Stimulated activated CD8-positive, alpha-beta memory T cell treated with anti-CD3 and anti-CD28 coated beads, Interleukin-12 subunit alpha, Interleukin-12 subunit beta, amount 100 ng/mL, for 24 hours (primary cell): ENCODE data around the gene NACC2.
"Not testable (repeated sequence)": the region's sequence is repeated elsewhere in the genome, so short reads cannot be mapped to it uniquely, and the experiment has no call there.

Experiments used
- DNase-seq: peaks from one replicate; pipeline ENCODE4 v3.0.0-alpha.2; 2020; ENCODE audit errors: extremely low read depth

The NACC2 gene

DNA sequence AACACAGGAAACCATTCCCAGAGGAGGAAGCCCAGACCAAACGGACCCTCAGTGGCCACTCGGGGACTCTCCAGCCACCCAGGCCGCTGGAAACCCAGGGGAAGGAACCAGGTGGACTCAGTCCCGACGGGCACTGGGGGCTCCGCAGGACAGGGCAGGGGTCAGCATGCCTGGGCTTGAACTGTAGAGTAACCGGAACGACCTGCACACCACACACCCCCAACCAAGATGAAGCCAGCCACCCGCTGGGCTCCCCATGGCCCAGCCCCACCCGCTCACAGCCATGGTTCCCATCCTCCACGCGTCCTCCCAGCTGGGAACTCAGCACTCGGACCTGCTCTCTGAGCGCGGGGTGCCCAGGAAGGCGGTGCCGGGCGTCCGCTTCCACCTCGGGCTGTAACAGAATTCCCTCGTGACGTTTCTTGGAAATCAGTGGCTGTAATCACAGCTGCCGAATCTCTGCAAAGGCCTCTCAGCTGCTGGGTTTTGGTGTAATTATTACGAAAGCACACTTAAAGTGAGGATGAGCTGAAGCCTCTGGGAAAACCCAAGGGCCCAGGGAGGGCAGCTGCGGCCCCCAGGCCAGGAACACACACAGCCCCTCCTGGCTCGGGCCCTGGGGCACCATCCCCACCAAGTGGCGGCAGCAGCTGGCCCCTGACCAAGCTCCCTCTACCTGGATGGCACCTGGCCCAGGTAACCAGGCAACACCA, 13.8 kb downstream of the NACC2 start:
- DNase-seq: no peak

- DNase-seq: no peak
These were observed 14.4 kb downstream of the NACC2 start for GRCh38 chr9:136080716-136081112.

DNA sequence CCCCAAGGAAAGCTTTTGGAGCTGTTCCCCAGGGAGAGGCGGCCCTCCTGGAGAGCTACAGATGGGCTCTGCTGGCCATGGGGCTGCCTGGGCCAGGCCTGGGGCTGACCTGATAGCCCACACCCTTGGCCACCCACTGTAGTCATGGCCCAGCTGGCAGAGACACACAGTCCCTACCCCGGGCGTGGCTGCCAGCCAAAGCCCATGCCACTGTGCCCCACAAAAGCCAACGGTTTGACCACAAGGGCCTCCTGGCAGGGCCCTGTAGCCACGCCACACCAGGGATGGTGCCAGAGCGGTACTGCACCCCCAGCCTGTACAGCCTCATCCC, 15.2 kb downstream of the NACC2 start:
- no peak for DNase-seq

- DNase-seq: no peak
These were observed 15.7 kb downstream of the NACC2 start for GRCh38 chr9:136079211-136079915.

DNA sequence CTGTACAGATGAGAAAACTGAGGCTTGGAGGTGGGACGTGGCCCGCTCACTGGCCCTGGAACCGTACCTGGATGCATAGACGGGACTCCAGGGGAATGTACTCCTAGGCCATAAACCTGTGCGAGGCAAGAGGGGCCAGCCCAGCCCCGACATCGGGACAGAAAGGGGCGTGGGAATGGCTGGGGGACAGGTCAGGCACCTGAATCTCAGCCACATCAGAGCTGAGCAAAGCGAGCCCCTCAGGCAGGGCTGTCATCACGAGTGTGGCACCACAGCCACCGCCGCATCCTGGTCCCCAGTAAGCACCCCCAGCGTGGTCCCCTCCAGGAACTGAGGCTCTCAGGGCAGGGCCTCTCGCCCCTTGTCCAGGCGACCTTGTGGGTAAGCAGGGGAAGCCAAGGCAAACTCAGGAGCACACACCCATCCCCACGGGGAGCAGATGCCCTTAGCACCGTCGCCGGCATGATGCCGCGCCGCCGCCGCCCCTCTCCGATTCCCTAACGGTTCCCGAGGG, 16.5 kb downstream of the NACC2 start:
- no peak for DNase-seq

GRCh38 chr9:136078024-136078423, 17.1 kb downstream of the NACC2 start:
- DNase-seq: no peak

GRCh38 chr9:136077491-136077890, 17.6 kb downstream of the NACC2 start:
- DNase-seq: no peak

DNA sequence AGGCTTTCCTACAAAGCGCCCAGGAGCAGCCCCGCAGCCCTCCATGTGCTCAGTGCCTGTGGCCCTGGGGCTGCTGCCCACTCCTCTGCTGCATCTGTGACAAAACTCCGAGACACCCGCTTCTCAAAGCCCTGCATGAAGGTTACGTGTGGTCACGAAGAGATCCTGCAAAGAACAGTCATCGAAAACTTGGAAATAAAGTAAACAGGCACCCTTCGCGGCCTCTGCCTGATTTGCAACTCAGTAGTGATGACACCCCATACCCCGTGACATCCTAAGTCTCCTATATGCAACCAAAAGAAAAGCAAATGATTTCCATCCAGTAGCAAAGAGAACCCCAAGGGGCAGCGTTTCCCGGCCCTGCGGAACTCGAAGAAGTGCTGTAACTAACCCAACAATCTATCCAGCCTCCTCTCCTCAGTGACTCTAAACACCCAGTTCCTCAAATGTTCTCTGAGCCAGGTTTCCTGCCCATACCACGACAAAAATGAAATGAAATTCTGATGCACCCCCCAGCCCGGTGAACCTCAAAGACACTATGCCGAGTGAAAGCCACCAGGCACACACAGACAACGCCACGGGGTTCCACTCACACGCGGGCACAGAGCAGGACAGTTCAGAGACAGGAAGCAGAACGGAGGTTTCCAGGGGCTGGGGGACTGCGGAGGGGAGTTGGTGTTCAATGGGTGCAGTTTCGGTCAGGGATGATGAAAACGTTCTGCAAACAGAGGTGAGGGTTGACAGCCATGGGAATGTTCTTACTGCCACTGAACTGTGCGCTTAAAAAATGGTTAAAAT, 19.0 kb downstream of the NACC2 start:
- DNase-seq: no peak

DNA sequence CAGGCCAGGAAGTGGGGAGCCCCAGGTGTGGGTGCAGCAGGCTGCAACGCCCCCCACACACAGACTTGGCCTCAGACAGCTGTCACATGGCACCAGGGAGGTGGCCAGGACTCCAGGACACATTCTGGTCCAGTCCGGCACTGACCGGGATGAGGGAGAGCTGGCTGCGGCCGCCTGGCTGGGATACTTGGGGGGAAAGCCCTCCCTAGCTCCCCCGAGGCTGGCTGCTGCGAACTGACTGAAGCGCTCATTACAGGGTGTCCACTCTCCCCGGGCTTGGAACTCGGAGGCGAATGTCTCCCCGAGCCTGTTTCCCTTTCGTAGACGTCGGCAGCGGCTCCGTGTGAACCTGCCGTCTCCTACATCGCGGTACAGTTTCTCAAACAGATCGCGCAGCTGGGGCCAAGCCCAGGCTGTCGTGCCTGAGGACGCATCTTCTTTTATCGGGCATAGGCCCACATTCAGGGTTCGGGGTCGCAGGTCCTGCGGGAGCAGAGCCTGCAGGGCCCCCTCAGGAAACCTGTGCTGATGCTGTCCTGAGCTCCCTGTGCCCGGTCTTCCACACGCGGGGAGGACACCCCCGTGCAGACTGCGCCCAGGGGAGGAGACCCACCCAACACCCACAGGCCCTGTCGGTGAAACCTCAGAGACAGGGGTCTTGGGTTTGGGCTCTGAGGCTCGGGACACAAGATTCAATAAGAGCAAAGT, 19.8 kb downstream of the NACC2 start:
- DNase-seq: no peak

- DNase-seq: no peak
These were observed 20.4 kb downstream of the NACC2 start for GRCh38 chr9:136074706-136075105.

GRCh38 chr9:136062657-136063439, 32.2 kb downstream of the NACC2 start:
- no peak for DNase-seq

- not testable (repeated sequence) for DNase-seq
These were observed 33.2 kb downstream of the NACC2 start for GRCh38 chr9:136061916-136062315.

GRCh38 chr9:136061405-136061804, 33.7 kb downstream of the NACC2 start:
- DNase-seq: no peak

DNA sequence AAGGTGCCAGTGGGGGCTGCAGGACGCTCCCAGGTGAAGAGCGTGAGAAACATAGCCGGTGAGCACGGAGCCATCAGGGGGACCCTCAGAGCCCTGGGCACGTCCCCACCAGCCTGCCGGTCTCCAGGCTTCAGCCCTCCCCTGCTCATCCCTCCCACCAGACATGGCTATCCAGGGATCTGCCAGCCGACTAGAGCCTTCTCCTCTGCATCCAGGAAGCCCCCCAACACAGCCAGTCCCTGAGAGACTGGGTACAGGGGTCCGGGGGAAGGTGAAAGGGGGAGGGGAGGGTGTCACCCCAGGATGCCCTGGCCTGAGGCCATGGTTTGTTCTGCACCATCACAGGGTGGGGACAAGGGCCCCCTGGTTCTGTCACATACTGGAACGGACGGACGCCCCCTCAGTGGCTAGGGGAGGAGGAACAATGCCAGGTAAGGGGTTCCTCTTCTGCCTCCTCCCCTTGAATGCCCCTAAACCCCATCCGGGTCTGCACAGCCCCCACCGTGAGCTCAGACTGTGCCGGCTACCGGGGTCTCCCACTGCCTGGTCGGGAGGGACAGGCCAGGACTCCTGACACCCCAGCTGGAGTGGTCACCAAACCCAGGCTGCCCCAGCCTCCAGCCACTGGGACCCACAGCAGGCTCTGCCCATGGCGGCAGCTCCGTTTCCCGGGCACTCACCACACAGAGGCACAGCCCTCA, 34.3 kb downstream of the NACC2 start:
- DNase-seq: no peak

GRCh38 chr9:136059851-136060670, 35.0 kb downstream of the NACC2 start:
- no peak for DNase-seq

DNA sequence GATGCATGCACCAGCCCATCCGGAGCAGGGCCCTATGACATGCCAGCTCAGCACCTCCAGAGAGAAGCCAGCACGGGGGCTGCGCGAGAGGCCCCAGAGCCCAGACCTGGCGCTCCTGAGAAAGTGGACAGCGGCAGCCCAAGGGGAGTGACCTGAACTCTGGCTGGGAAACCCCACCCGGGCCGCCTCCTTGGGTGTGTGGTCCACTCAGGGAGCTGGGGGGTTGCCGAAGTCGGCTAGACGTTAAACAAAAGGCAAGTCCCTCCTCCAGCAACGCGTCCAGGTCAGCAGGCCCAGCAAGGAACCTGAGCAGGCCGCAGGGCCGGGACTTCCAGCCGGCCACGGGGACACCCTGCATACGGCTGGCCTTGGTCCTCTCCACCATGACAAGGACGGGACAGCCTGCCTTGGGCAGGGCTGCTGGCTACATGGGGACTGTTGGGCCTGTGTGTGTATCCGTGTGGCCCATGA, 35.7 kb downstream of the NACC2 start:
- DNase-seq: no peak

DNA sequence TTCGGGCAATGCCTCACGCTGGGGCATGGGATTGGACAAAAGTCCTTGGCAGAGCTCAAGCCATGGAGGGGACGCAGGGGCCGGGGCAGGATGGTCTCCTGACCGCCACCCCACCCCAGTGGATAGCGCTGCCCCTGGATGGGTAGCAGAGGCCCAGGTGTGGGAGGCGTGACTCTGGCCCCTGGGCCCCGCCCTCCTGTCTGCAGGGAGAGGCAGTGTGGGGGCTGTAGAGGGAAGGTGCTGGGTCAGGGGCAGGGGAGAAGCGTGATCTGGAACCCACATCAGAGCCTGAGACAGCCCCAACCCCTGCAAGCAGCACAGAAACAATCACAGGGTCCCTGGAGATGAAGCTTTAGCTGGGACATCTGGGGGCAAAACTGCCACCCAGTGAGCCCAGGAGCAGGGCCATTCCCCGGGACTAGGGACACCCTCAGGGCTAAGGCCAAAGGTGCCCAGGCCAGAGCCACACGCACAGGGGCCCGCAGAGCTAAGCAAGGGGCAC, 36.2 kb downstream of the NACC2 start:
- DNase-seq: no peak

DNA sequence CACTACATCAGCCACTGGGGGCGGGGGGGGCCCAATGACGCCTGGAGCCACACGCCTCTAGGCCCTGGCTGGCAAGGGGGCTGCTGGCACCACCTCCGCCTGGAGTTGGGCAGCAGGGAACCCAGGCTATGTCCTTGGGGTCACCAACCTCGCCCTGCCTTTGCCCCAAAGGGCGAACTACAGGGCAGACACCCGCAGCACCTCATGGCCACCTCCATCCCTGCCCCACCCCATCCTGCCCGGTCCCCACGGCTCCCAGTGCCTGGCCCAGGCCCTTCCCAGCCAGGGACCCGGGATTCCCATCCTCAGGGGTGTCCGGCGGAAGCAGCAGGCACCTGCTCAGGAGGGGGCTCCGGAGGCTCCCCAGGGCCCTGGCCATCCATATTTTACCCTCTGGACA, 37.0 kb downstream of the NACC2 start:
- no peak for DNase-seq
